Thoracic aorta (tissue), 2 donors: ENCODE measurements around the gene MVB12B. TPM values are rescaled to one million over a fixed set of nuclear protein-coding genes. Genes with fewer than 3 reads are reported as not detected.

Experiments used
- ATAC-seq: fragments of 150-250 bp; one replicate; pipeline ENCODE4 v1.8.0; 2017; ENCODE audit warnings: low read depth; ENCODE audit not compliant: insufficient number of reproducible peaks, low FRiP score
- DNase-seq: peaks from one replicate; pipeline ENCODE4 v3.0.0-alpha.2; 2020; ENCODE audit warnings: low spot score
- H3K27ac ChIP-seq, 2 donors: fragments of 200-600 bp; sonication (generic); 1 replicate in 1 of 2; 2 replicates in 1 of 2; pipeline ENCODE4 v1.5.1; 2016; ENCODE audit warnings: mild to moderate bottlenecking in 2 of 2, moderate library complexity in 2 of 2
- H3K27me3 ChIP-seq: fragments of 200-600 bp; sonication (generic); replicated peaks from 2 replicates; pipeline ENCODE4 v1.6.0; 2016; ENCODE audit warnings: mild to moderate bottlenecking; ENCODE audit not compliant: insufficient read depth
- H3K36me3 ChIP-seq: fragments of 200-600 bp; sonication (generic); one replicate; pipeline ENCODE4 v1.5.1; 2016
- H3K4me1 ChIP-seq, 2 donors: fragments of 200-600 bp; sonication (generic); 1 replicate in 1 of 2; 2 replicates in 1 of 2; pipeline versions ENCODE4 v1.5.1 to v1.6.0; 2016; ENCODE audit warnings: low read depth in 2 of 2, mild to moderate bottlenecking in 1 of 2; ENCODE audit not compliant: control insufficient read depth in 1 of 2
- H3K4me3 ChIP-seq: fragments of 200-600 bp; sonication (generic); 2 replicates; pipeline ENCODE4 v1.5.1; 2016; ENCODE audit warnings: mild to moderate bottlenecking
- H3K9me3 ChIP-seq: fragments of 200-600 bp; sonication (generic); 2 replicates; pipeline ENCODE4 v1.5.1; 2016
- CTCF ChIP-seq: fragments of 200-600 bp; sonication (generic); IDR thresholded peaks from one replicate; pipeline ENCODE4 v1.5.1; 2019; ENCODE audit warnings: antibody characterized with exemption
- total RNA-seq, 2 donors: library from RNA; depleted of rRNA; stranded (reverse); fragments of >200 nt; gene quantifications; one replicate each; pipeline versions ENCODE4 v1.1.0 to v1.2.3, GENCODE V29; 2016

The MVB12B gene
- total RNA-seq, 2 donors from 2014 or later = 18.4 to 21.7 TPM

GRCh38 chr9:126515001-126515872 is 188.6 kb downstream of the MVB12B start:
- Histone ChIP-seq H3K36me3 (no peaks in the 10 kb centered on the region), H3K9me3 (no peaks in the 10 kb centered on the region), H3K27ac (no peak overlapping the region), H3K4me1 (peaks cover 9 to 18% of the 10 kb centered on the region in 2 donors), H3K4me3 (no peak overlapping the region), H3K27me3 (peaks cover 4% of the 10 kb centered on the region)
- TF ChIP-seq CTCF = no peak
- DNase-seq (no peak), ATAC-seq (no peak)

- H3K27me3 ChIP-seq = peaks cover 4% of the 10 kb centered on the region
- no peak for TF ChIP-seq CTCF
- H3K9me3 ChIP-seq = no peaks in the 10 kb centered on the region
- no peak overlapping the region for H3K27ac ChIP-seq
- DNase-seq (no peak), ATAC-seq (no peak)
- H3K4me1 ChIP-seq = peaks cover 9 to 18% of the 10 kb centered on the region in 2 donors
- H3K36me3 ChIP-seq = no peaks in the 10 kb centered on the region
- H3K4me3 ChIP-seq = no peak overlapping the region
These were observed 189.4 kb downstream of the MVB12B start for GRCh38 chr9:126515873-126516505.

DNA sequence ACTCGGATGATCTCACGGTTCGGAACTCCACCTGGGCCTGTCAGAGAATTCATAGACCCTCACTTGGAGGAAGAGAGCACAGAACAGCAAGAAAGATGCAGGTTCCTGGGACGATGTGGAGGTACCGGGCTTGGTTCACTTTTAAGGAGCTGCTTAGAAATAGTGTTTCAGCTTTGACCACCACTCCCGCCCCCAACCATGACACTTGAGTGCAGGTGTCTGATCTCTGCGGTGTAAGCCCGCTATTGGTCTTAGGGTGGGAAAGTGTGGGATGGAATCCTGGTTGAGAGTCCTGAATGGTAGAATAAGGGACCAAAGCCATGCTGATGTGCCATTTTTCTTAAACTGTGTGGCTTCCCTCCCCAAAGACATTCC is 189.9 kb downstream of the MVB12B start:
- Histone ChIP-seq H3K36me3 (no peaks in the 10 kb centered on the region), H3K27ac (no peak overlapping the region), H3K27me3 (peaks cover 4% of the 10 kb centered on the region), H3K4me1 (peaks cover 9 to 18% of the 10 kb centered on the region in 2 donors), H3K4me3 (peak overlapping the region; percentile 72), H3K9me3 (no peaks in the 10 kb centered on the region)
- ATAC-seq = no peak
- no peak for DNase-seq
- no peak for TF ChIP-seq CTCF

- peaks cover 9 to 18% of the 10 kb centered on the region in 2 donors for H3K4me1 ChIP-seq
- no peak for DNase-seq
These were observed 190.6 kb downstream of the MVB12B start for GRCh38 chr9:126516936-126517832.

More at GRCh38 chr9:126516936-126517832, 190.6 kb downstream of the MVB12B start:
- no peaks in the 10 kb centered on the region for H3K36me3 ChIP-seq
- no peak overlapping the region for H3K27ac ChIP-seq
- H3K27me3 ChIP-seq = peaks cover 4% of the 10 kb centered on the region
- peak; percentile 16 for ATAC-seq
- H3K4me3 ChIP-seq = peak overlapping the region; percentile 72
- no peaks in the 10 kb centered on the region for H3K9me3 ChIP-seq
- no peak for TF ChIP-seq CTCF
